Astrocyte of the cerebellum (primary cell): Measurements from ENCODE around the gene LTBR.

Experiments used
- DNase-seq: peaks from one replicate; pipeline ENCODE4 v3.0.0-alpha.2; 2011; ENCODE audit warnings: low read depth
- H3K4me3 ChIP-seq: 2 replicates; pipeline ENCODE4 v1.5.1; 2011; ENCODE audit warnings: mild to moderate bottlenecking, low read depth, low read length, moderate library complexity
- in situ Hi-C: cut with HindIII; loops from 2 replicates; pipeline ENCODE4 v1.10.0; 2017; ENCODE audit warnings: low sequenced_read_pairs
- TF ChIP-seq, protein P1 (sequence below): IDR thresholded peaks from 2 replicates; pipeline ENCODE4 v1.5.1; 2012; ENCODE audit warnings: low read length, low read depth, moderate library complexity, mild to moderate bottlenecking; ENCODE audit errors: missing control alignments

Gene LTBR

DNA sequence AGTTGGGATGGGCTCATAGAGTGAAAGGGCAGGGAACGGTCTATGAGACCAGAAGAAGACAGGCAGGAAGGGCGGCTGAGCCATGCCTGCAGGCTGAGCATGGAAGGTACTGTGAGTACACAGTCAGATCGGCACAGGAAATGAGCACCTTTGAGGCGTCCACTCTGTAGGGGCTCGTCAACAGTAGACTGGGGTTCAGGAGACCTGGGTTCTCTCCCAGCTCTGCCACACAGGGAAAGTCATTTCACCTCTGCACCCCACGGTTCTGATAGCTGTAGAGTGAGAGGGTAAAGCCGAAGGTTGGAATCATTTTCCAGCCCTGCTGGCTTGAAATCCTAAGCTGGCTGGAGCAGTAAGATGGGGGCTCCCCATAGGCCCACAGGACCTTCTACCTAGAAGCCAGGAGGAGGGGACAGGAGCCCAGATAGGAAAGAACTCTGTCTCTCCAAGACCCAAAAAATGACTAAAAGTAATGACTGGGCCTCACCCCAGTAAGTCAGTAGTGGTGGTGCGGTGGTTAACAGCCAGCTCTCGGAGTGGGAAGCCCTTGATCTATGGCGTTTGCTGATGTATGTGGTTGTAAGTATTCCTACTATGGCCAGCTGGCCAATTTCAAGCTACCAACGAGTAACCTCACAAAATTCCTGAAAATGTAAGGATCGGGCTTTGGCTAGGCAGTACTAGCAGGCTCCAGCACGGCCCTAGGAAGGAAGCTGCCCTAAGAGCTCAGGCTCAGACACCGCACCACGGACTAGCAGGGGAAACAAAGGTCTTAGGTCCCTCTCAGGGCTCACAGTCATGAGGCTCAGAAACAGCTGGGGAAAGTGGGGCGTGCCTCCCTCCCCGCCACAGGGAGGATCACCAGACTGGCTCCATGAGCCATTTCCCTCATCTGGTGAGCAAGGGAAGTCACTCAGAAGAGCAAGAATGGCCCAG, 50.5 kb downstream of the LTBR start:
- DNase-seq, result no peak
- in situ Hi-C loops, result no loop called here
- H3K4me3 ChIP-seq, result no peak overlapping the region
- TF ChIP-seq, protein P1, sequence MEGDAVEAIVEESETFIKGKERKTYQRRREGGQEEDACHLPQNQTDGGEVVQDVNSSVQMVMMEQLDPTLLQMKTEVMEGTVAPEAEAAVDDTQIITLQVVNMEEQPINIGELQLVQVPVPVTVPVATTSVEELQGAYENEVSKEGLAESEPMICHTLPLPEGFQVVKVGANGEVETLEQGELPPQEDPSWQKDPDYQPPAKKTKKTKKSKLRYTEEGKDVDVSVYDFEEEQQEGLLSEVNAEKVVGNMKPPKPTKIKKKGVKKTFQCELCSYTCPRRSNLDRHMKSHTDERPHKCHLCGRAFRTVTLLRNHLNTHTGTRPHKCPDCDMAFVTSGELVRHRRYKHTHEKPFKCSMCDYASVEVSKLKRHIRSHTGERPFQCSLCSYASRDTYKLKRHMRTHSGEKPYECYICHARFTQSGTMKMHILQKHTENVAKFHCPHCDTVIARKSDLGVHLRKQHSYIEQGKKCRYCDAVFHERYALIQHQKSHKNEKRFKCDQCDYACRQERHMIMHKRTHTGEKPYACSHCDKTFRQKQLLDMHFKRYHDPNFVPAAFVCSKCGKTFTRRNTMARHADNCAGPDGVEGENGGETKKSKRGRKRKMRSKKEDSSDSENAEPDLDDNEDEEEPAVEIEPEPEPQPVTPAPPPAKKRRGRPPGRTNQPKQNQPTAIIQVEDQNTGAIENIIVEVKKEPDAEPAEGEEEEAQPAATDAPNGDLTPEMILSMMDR, result no peak

DNA sequence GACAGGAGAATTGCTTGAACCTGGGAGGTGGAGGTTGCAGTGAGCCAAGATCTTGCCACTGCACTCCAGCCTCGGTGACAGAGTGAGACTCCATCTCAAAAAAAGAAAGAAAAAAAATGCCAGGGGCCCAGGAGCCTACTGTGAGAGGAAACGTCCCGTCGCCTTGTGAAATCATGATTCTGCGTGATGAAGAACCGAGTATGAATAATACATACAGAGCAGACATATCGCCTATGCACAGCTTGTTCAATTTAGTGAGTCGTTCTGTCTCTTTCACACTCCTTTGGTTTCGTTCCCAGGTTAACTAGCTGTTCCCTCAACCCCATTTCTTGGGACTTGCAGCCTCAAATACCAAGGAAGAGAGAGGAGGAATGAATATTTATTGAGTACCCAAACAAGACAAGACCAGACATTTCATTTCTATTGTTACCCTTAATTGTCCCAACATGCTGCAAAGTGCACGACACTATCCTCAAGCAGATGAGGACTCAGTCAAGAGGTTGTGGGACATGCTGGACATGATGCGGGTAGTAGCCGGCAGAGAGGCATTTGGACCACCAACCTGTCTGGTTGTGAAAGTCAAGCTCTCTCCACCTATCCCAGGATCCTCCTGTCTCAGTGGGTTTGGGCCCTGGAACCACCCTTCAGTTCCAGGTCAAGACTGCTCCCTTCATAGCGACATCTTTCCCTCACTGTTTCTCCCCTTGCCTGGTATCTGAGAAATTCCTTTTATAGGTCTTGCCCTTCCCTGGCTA, 52.2 kb downstream of the LTBR start:
- TF ChIP-seq, protein P1, result no peak
- in situ Hi-C loops, result no loop called here
- H3K4me3 ChIP-seq, result no peak overlapping the region
- no peak for DNase-seq

DNA sequence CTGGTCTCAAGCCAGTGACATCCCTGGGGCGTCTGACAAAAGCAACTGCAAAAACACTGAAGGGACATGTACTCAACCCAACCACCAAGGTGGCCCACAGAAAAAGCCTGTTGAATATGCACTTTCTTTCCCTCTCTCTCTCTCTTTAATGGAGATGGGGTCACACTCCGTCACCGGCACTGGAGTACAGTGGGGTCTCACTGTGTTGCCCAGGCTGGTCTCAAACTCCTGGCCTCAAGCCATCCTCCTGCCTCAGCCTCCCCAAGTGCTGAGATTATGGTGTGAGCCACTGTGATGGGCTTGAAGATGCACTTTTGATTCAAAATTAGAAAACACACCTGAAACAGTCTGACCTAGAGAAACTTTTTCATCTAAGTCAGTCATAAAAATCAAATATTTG, 53.6 kb downstream of the LTBR start:
- no peak for DNase-seq
- TF ChIP-seq, protein P1, result no peak
- in situ Hi-C loops, result no loop called here
- H3K4me3 ChIP-seq, result no peak overlapping the region

DNA sequence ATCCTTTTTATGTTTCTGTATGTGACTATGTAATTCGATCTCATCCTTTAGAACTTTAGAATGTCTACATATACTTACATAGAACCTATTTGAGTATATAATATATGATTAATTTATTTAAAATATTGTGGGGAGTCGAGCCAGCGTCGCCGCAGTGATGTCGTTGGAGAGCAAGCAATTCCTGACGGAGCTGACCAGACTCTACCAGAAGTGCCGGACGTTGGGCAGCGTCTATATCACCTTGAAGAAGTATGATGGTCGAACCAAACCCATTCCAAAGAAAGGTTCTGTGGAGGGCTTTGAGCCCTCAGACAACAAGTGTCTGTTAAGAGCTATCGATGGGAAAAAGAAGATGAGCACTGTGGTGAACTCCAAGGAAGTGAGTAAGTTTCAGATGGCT, 54.4 kb downstream of the LTBR start:
- H3K4me3 ChIP-seq, result no peak overlapping the region
- TF ChIP-seq, protein P1, result no peak
- no peak for DNase-seq
- in situ Hi-C loops, result no loop called here

DNA sequence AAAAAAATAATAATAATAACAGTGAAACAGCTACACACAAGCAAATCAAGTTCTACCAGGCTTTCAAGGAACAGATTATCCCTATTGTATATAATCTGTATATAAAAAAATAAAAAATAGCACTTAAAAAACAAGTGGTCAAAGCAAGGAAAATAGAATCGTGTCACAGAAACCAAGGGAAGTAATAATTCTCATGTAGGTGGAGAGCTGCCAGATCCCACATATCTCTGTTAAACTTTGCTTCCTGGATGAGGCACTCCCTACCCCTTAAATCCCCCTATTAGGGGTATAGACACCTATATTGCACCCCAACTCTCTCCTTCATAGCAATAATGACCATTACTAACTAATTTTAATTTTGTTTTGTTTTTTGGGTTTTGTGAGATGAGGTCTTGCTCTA, 56.4 kb downstream of the LTBR start:
- DNase-seq, result no peak
- in situ Hi-C loops, result no loop called here
- H3K4me3 ChIP-seq, result no peak overlapping the region
- TF ChIP-seq, protein P1, result no peak
